MCF 10A (cell line): ENCODE data around the gene PCAT6. TPM values are rescaled to one million over a fixed set of nuclear protein-coding genes. Genes with fewer than 3 reads are reported as not detected.
A peak's percentile ranks its signal among the peaks of the same experiment; 100 is the strongest.

Source experiments
- BruUV-seq: library from RNA; stranded (reverse); fragments of 400-500 nt; replicated peaks from 2 replicates; lab custom pipeline; 2021; lab: Mats Ljungman, UMichigan
- CTCF ChIA-PET: fragments of 300-600 bp; sonication (Branson Sonifier 250); formaldehyde crosslinking; extraction: SDS; loops from one replicate; lab custom pipeline; 2021; ENCODE audit warnings: antibody characterized with exemption, inconsistent platforms; lab: Yijun Ruan, JAX
- POLR2A ChIA-PET: fragments of 300-600, 350-650 bp; sonication (Branson Sonifier 250); formaldehyde crosslinking; extraction: SDS; loops from one replicate; lab custom pipeline; 2020; ENCODE audit warnings: antibody characterized with exemption, inconsistent platforms; lab: Yijun Ruan, JAX
- DNase-seq: peaks from one replicate; pipeline ENCODE4 v3.0.0-alpha.2; 2018; ENCODE audit not compliant: unreplicated experiment
- H3K27ac Mint-ChIP-seq: one replicate; pipeline ENCODE4 v1.8.0; 2022; ENCODE audit warnings: mild to moderate bottlenecking, low read depth, mixed read lengths; ENCODE audit not compliant: unreplicated experiment
- H3K27me3 Mint-ChIP-seq: one replicate; pipeline ENCODE4 v1.8.0; 2022; ENCODE audit warnings: mixed read lengths; ENCODE audit not compliant: insufficient read depth, unreplicated experiment
- H3K36me3 Mint-ChIP-seq: one replicate; pipeline ENCODE4 v1.8.0; 2022; ENCODE audit warnings: mild to moderate bottlenecking, moderate library complexity, mixed read lengths; ENCODE audit not compliant: insufficient read depth, unreplicated experiment
- H3K4me1 Mint-ChIP-seq: one replicate; pipeline ENCODE4 v1.8.0; 2022; ENCODE audit warnings: mixed read lengths; ENCODE audit not compliant: insufficient read depth, unreplicated experiment
- H3K4me3 Mint-ChIP-seq: one replicate; pipeline ENCODE4 v1.8.0; 2022; ENCODE audit warnings: mild to moderate bottlenecking, moderate library complexity, mixed read lengths; ENCODE audit not compliant: unreplicated experiment
- H3K9me3 Mint-ChIP-seq: one replicate; pipeline ENCODE4 v1.8.0; 2022; ENCODE audit warnings: mixed read lengths; ENCODE audit not compliant: unreplicated experiment
- intact Hi-C: fragments of 100-400 bp; cut with micrococcal nuclease; formaldehyde crosslinking; loops from 2 replicates; pipeline ENCODE4 v1.14.1; 2022
- total RNA-seq: library from RNA; stranded (reverse); gene quantifications from 2 replicates; pipeline ENCODE4 v1.2.3, GENCODE V29; 2022
- TF ChIP-seq, protein P1 (sequence below): fragments of 200-600 bp; IDR thresholded peaks from one replicate; pipeline ENCODE4 v1.8.0; 2022; ENCODE audit warnings: antibody characterized with exemption, mild to moderate bottlenecking; ENCODE audit not compliant: unreplicated experiment

PCAT6 gene
- total RNA-seq, 1 experiment from 2014 or later = 3.2 TPM

- CTCF ChIA-PET = no interaction called here
- intact Hi-C loops = no loop called here
- POLR2A ChIA-PET = no interaction called here
- DNase-seq = no peak
- no peak overlapping the region for H3K27ac Mint-ChIP-seq
- peaks cover 54% of the 10 kb centered on the region for H3K4me1 Mint-ChIP-seq
- BruUV-seq = no TSS peak
- H3K36me3 Mint-ChIP-seq = peaks cover 40% of the 10 kb centered on the region
- H3K4me3 Mint-ChIP-seq = no peak overlapping the region
- TF ChIP-seq, protein P1, sequence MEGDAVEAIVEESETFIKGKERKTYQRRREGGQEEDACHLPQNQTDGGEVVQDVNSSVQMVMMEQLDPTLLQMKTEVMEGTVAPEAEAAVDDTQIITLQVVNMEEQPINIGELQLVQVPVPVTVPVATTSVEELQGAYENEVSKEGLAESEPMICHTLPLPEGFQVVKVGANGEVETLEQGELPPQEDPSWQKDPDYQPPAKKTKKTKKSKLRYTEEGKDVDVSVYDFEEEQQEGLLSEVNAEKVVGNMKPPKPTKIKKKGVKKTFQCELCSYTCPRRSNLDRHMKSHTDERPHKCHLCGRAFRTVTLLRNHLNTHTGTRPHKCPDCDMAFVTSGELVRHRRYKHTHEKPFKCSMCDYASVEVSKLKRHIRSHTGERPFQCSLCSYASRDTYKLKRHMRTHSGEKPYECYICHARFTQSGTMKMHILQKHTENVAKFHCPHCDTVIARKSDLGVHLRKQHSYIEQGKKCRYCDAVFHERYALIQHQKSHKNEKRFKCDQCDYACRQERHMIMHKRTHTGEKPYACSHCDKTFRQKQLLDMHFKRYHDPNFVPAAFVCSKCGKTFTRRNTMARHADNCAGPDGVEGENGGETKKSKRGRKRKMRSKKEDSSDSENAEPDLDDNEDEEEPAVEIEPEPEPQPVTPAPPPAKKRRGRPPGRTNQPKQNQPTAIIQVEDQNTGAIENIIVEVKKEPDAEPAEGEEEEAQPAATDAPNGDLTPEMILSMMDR = no peak
- H3K9me3 Mint-ChIP-seq = no peaks in the 10 kb centered on the region
- no peaks in the 10 kb centered on the region for H3K27me3 Mint-ChIP-seq
Observed at GRCh38 chr1:202802034-202802433, 8.7 kb upstream of the PCAT6 start.

DNA sequence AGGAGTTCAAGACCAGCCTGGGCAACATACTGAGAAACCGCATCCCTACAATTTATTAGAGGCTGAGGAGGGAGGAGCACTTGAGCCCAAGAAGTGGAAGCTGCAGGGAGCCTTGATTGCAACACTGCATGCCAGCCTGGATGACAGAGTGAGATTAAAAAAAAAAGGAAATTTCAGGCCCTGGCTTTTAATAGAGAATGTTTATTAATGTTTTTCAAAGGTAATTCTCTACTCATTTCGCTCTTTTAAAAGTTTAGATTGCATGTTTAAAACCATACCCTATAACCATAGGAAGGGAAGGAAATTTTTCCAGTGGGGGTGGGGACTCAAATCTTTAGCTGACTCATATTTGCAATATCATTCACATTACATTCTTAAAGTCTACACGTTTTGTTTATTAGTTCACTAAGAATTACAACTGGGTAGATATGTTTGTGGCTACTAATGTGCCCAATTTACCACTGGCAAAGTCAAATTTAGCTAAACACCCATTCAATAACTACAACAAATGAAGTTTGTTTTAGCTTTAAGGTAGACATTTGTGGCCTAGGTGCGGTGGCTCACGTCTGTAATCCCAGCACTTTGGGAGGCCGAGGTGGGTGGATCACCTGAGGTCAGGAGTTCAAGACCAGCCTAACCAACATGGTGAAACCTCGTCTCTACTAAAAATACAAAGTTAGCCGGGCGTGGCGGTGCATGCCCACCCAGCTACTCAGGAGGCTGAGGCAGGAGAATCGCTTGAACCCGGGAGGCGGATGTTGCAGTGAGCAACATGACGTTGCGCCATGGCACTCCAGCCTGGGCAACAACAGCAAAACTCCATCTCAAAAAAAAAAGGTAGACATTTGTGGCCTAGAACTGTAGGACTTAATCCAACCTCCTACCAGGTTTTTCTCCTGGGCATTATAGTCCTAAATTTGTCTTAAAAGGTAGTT is 7.5 kb upstream of the PCAT6 start:
- peak; percentile 88 for DNase-seq
- TF ChIP-seq, protein P1 = no peak

DNA sequence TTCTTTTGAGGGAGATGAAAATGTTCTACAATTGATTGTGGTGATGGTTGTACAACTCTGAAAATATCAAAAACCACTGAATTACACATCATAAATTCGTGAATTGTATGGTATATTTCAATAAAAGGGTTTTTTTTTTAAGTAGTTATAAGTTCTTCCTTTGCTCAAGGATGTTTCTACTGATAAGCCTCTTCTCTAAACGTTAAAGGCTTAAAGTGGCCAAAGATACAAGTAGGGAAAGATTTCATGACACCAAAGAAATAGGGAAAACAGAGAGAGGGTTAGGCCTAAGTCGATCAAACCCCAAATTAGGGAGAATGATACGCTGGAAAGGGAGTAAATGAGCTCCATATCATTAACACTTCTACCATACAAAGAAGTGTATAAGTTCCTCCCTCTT is 6.6 kb upstream of the PCAT6 start:
- Mint-ChIP-seq H3K36me3 (peaks cover 24% of the 10 kb centered on the region), H3K9me3 (no peaks in the 10 kb centered on the region), H3K27me3 (no peaks in the 10 kb centered on the region), H3K4me1 (peaks cover 63% of the 10 kb centered on the region), H3K4me3 (no peak overlapping the region), H3K27ac (peak overlapping the region; percentile 67)
- TF ChIP-seq, protein P1 = no peak
- no peak for DNase-seq
- POLR2A ChIA-PET = interaction anchor here (0.7 to 2.7 kb wide), 10 partner anchors 8 to 974 kb away, joined by 3 to 16 read pairs (median 3); partner anchors contain the start of genes RABIF and TMEM183A
- no TSS peak for BruUV-seq
- intact Hi-C loops = no loop called here
- CTCF ChIA-PET = interaction anchor here (1.0 kb wide), 1 partner anchor 59 kb away, joined by 3 read pairs; no protein-coding TSS in a partner anchor

More for the DNA sequence above, 7.5 kb upstream of the PCAT6 start:
- no peaks in the 10 kb centered on the region for H3K9me3 Mint-ChIP-seq
- POLR2A ChIA-PET = interaction anchor here (0.6 to 1.4 kb wide), 23 partner anchors 8 to 1624 kb away, joined by 3 to 14 read pairs (median 4); partner anchors contain the start of genes CYB5R1 and TMEM183A
- peaks cover 55% of the 10 kb centered on the region for H3K4me1 Mint-ChIP-seq
- CTCF ChIA-PET = interaction anchor here (0.6 to 1.0 kb wide), 4 partner anchors 26 to 84 kb away, joined by 3 to 5 read pairs (median 3); no protein-coding TSS in a partner anchor
- peak overlapping the region; percentile 67 for H3K27ac Mint-ChIP-seq
- peaks cover 32% of the 10 kb centered on the region for H3K36me3 Mint-ChIP-seq
- no peaks in the 10 kb centered on the region for H3K27me3 Mint-ChIP-seq
- intact Hi-C loops = no loop called here
- BruUV-seq = no TSS peak
- H3K4me3 Mint-ChIP-seq = peak overlapping the region; percentile 17
